Smooth muscle cell (in vitro differentiated cells): ENCODE measurements around the gene LCN15. TPM values are rescaled to one million over a fixed set of nuclear protein-coding genes. Genes with fewer than 3 reads are reported as not detected.

Source experiments
- DNase-seq: peaks from one replicate; lab custom pipeline; 2025; ENCODE audit not compliant: unreplicated experiment; lab: John Stamatoyannopoulos, UW
- H2AFZ ChIP-seq: fragments of 200-600 bp; sonication (generic); 2 replicates; pipeline ENCODE4 v1.6.0; 2016; ENCODE audit warnings: antibody characterized with exemption, low read depth, mild to moderate bottlenecking
- H3F3A ChIP-seq: fragments of 200-600 bp; sonication (generic); 2 replicates; pipeline ENCODE4 v1.6.0; 2017; ENCODE audit warnings: antibody characterized with exemption, low read depth
- H3K27ac ChIP-seq: fragments of 200-600 bp; sonication (generic); 2 replicates; pipeline ENCODE4 v1.5.1; 2016; ENCODE audit warnings: low read depth, mild to moderate bottlenecking
- H3K27me3 ChIP-seq: fragments of 200-600 bp; sonication (generic); 2 replicates; pipeline ENCODE4 v1.6.1; 2016; ENCODE audit warnings: low read depth, mild to moderate bottlenecking
- H3K36me3 ChIP-seq: fragments of 200-600 bp; sonication (generic); 2 replicates; pipeline ENCODE4 v1.5.1; 2016; ENCODE audit warnings: low read depth
- H3K4me1 ChIP-seq: fragments of 200-600 bp; sonication (generic); 2 replicates; pipeline ENCODE4 v1.5.1; 2016; ENCODE audit warnings: low read depth
- H3K4me2 ChIP-seq: fragments of 200-600 bp; sonication (generic); 2 replicates; pipeline ENCODE4 v1.6.0; 2016; ENCODE audit warnings: mild to moderate bottlenecking
- H3K4me3 ChIP-seq: fragments of 200-600 bp; sonication (generic); 2 replicates; pipeline ENCODE4 v1.5.1; 2016; ENCODE audit warnings: mild to moderate bottlenecking
- H3K79me2 ChIP-seq: fragments of 200-600 bp; sonication (generic); 2 replicates; pipeline ENCODE4 v1.6.0; 2016; ENCODE audit warnings: low read depth, mild to moderate bottlenecking
- H3K9ac ChIP-seq: fragments of 200-600 bp; sonication (generic); 2 replicates; pipeline ENCODE4 v1.6.0; 2016; ENCODE audit warnings: low read depth
- H3K9me3 ChIP-seq: fragments of 200-600 bp; sonication (generic); replicated peaks from 2 replicates; pipeline ENCODE4 v1.5.1; 2016; ENCODE audit warnings: low read depth
- H4K20me1 ChIP-seq: fragments of 200-600 bp; sonication (generic); 2 replicates; pipeline ENCODE4 v1.6.0; 2016; ENCODE audit warnings: low read depth
- CTCF ChIP-seq: fragments of 200-600 bp; sonication (generic); IDR thresholded peaks from 2 replicates; pipeline ENCODE4 v1.5.1; 2017; ENCODE audit warnings: borderline replicate concordance, mild to moderate bottlenecking, antibody characterized with exemption; ENCODE audit not compliant: insufficient read depth, poor library complexity, severe bottlenecking
- WGBS: methylation state at CpG from one replicate; pipeline ENCODE4 v1.1.7; 2016; ENCODE audit warnings: low lambda C conversion rate; 5-methylcytosine and 5-hydroxymethylcytosine counted together
- polyA plus RNA-seq: library from polyadenylated mRNA; unstranded; fragments of >200 nt; fragmentation: Nextera tagmentation; extraction: Ambion mirVana; gene quantifications from 2 replicates; pipeline ENCODE4 v1.2.1, GENCODE V29; 2016
- total RNA-seq: library from RNA; depleted of rRNA; stranded (reverse); fragments of >200 nt; gene quantifications from 2 replicates; pipeline ENCODE4 v1.2.3, GENCODE V29; 2014

The LCN15 gene
- total and polyA plus RNA-seq, 2 experiments from 2014 or later: not detected

- 37% methylated on average over 14 of the region's 37 CpGs for WGBS
- H2AFZ ChIP-seq: no peak overlapping the region
- peaks cover 5% of the 10 kb centered on the region for H3K27me3 ChIP-seq
- no peak for DNase-seq
- no peaks in the 10 kb centered on the region for H3K36me3 ChIP-seq
- H3K4me1 ChIP-seq: peaks cover 3% of the 10 kb centered on the region
- no peak overlapping the region for H3K9ac ChIP-seq
- no peak overlapping the region for H3K4me2 ChIP-seq
- H3K4me3 ChIP-seq: no peak overlapping the region
- no peaks in the 10 kb centered on the region for H3K9me3 ChIP-seq
- H3F3A ChIP-seq: no peaks in the 10 kb centered on the region
- no peaks in the 10 kb centered on the region for H4K20me1 ChIP-seq
- TF ChIP-seq CTCF: no peak
- no peak overlapping the region for H3K27ac ChIP-seq
- no peaks in the 10 kb centered on the region for H3K79me2 ChIP-seq
Observed at GRCh38 chr9:136762915-136763648, 1.2 kb downstream of the LCN15 start.

DNA sequence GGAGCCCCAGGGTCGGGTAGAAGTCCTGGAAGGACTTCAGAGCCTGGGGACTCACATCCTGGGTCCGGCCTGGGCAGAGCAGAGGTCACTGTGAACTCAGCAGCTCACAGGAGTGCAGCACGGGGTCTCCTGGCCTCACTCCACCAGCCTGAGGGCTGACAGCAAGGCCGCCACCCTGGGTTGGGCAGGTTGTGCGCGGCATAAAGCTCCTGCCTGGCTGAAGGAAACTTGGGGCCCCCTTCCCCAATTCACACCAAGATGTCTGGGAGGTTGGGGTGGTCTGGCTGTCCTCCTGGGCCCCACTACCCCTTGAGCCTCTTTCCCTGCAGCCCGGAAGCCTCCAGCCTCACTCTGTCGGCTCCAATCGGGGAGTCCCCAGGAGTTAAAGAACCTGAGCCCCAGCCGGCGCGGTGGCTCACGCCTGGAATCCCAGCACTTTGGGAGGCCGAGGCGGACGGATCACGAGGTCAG, 2.1 kb downstream of the LCN15 start:
- WGBS: 94% methylated on average over 15 of the region's 17 CpGs
- H3F3A ChIP-seq: no peaks in the 10 kb centered on the region

DNA sequence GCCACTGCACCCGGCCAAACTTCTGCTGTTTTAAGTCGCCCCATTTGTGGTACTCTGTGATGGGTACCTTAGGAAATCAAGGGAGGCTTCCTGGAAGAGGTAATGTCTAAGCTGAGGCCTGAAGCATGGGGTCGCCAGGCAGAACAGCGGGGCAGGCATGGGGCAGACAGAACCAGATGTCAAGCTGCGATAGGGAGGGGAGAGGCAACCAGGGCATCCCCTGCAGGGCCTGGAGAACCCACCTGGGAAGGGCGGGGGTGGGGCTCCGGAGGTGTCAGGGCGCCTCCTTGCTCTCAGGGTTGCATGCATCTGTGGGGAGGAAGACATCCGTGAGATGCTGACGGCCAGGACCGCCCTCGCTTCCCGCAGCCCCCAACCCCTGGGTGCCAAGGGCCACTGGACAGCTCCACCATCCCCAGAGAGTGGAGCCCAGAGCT, 2.8 kb downstream of the LCN15 start:
- DNase-seq: no peak
- Histone ChIP-seq H4K20me1 (no peaks in the 10 kb centered on the region), H3K79me2 (no peaks in the 10 kb centered on the region), H3K27me3 (no peaks in the 10 kb centered on the region), H3K9me3 (no peaks in the 10 kb centered on the region), H3K4me3 (no peak overlapping the region), H3K4me1 (peaks cover 3% of the 10 kb centered on the region), H3K9ac (no peak overlapping the region), H3F3A (no peaks in the 10 kb centered on the region), H3K4me2 (no peak overlapping the region), H3K27ac (no peak overlapping the region), H2AFZ (no peak overlapping the region), H3K36me3 (no peaks in the 10 kb centered on the region)
- no peak for TF ChIP-seq CTCF
- 91% methylated on average over 9 of the region's 13 CpGs for WGBS

More for the DNA sequence above, 2.1 kb downstream of the LCN15 start:
- no peak for TF ChIP-seq CTCF
- no peaks in the 10 kb centered on the region for H3K27me3 ChIP-seq
- no peaks in the 10 kb centered on the region for H4K20me1 ChIP-seq
- no peaks in the 10 kb centered on the region for H3K79me2 ChIP-seq
- H3K9ac ChIP-seq: no peak overlapping the region
- peaks cover 3% of the 10 kb centered on the region for H3K4me1 ChIP-seq
- H3K4me2 ChIP-seq: no peak overlapping the region
- no peak for DNase-seq
- no peak overlapping the region for H3K27ac ChIP-seq
- H3K4me3 ChIP-seq: no peak overlapping the region
- no peak overlapping the region for H2AFZ ChIP-seq
- H3K36me3 ChIP-seq: no peaks in the 10 kb centered on the region
- no peaks in the 10 kb centered on the region for H3K9me3 ChIP-seq
